MM.1S (cell line): Measurements from ENCODE around the gene NKX6-2.

Experiments
- EZH2 ChIP-seq: fragments of 300-600 bp; sonication (generic); optimal IDR thresholded peaks from 2 replicates; pipeline ENCODE3; 2017; ENCODE audit warnings: low read depth, mild to moderate bottlenecking, antibody characterized with exemption, low read length, mixed read lengths
- TF ChIP-seq, protein P1 (sequence below): fragments of 300-600 bp; sonication (generic); IDR thresholded peaks from 2 replicates; pipeline ENCODE4 v1.5.1; 2016; ENCODE audit warnings: antibody characterized with exemption, low read length, mixed read lengths

DNA sequence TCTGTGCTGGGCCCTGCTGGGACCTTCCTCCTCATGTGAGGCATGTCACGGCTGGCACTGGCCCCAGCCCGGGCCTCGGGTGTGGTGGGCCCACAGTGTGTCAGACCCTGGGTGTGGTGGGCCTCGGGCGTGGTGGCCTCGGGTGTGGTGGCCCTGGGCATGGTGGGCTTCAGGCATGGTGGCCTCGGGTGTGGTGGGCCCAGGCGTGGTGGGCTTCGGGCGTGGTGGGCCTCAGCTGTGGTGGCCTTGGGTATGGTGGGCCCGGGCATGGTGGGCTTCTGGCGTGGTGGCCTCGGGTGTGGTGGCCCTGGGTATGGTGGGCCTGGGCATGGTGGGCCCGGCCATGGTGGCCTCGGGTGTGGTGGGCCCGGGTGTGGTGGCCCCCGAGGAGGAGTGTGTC, 40.4 kb downstream of the NKX6-2 start:
- TF ChIP-seq, protein P1, sequence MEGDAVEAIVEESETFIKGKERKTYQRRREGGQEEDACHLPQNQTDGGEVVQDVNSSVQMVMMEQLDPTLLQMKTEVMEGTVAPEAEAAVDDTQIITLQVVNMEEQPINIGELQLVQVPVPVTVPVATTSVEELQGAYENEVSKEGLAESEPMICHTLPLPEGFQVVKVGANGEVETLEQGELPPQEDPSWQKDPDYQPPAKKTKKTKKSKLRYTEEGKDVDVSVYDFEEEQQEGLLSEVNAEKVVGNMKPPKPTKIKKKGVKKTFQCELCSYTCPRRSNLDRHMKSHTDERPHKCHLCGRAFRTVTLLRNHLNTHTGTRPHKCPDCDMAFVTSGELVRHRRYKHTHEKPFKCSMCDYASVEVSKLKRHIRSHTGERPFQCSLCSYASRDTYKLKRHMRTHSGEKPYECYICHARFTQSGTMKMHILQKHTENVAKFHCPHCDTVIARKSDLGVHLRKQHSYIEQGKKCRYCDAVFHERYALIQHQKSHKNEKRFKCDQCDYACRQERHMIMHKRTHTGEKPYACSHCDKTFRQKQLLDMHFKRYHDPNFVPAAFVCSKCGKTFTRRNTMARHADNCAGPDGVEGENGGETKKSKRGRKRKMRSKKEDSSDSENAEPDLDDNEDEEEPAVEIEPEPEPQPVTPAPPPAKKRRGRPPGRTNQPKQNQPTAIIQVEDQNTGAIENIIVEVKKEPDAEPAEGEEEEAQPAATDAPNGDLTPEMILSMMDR, result no peak
- TF ChIP-seq EZH2, result no peak
